Gastroesophageal sphincter (tissue), 3 donors: Measurements from ENCODE around the gene DOCK9.

Experiments
- EP300 ChIP-seq: sonication (generic); formaldehyde crosslinking; IDR thresholded peaks from one replicate; pipeline ENCODE4 v1.6.1; 2017; ENCODE audit warnings: antibody characterized with exemption, mild to moderate bottlenecking
- POLR2AphosphoS5 ChIP-seq: sonication (generic); formaldehyde crosslinking; IDR thresholded peaks from one replicate; pipeline ENCODE4 v1.6.1; 2017; ENCODE audit warnings: antibody characterized with exemption
- TF ChIP-seq, protein P1 (sequence below), 4 experiments: fragments of 200-600 bp in 2 of 4; fragments of 450-650 bp in 2 of 4; sonication (generic) in 1 of 4; IDR thresholded peaks; one replicate each; pipeline ENCODE4 v1.5.1; 2017 to 2019; ENCODE audit warnings: antibody characterized with exemption in 4 of 4, mild to moderate bottlenecking in 2 of 4, moderate library complexity in 2 of 4

DNA sequence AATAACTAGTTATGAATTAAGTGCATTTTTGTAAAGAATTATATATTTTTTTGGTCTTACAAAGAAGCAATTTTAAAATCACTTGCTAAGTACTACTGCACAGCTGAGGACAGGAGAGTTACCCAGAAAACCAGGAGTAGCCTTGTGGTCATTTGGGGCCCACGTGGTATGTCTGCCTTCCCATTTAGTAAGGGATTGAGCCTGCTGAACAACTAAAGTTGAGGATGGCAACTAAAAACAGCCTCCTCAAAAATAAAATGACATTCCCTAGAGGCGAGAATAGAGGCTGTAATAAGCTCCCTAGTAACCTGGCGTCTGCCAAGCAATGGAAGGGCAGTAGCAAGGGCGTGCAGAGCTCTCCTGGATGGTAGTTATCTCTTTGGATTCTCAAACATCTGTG is 36.3 kb downstream of the DOCK9 start:
- TF ChIP-seq, protein P1, sequence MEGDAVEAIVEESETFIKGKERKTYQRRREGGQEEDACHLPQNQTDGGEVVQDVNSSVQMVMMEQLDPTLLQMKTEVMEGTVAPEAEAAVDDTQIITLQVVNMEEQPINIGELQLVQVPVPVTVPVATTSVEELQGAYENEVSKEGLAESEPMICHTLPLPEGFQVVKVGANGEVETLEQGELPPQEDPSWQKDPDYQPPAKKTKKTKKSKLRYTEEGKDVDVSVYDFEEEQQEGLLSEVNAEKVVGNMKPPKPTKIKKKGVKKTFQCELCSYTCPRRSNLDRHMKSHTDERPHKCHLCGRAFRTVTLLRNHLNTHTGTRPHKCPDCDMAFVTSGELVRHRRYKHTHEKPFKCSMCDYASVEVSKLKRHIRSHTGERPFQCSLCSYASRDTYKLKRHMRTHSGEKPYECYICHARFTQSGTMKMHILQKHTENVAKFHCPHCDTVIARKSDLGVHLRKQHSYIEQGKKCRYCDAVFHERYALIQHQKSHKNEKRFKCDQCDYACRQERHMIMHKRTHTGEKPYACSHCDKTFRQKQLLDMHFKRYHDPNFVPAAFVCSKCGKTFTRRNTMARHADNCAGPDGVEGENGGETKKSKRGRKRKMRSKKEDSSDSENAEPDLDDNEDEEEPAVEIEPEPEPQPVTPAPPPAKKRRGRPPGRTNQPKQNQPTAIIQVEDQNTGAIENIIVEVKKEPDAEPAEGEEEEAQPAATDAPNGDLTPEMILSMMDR (IDR thresholded peaks at IDR 0.05) = no peak
- TF ChIP-seq EP300 (no peak), POLR2AphosphoS5 (no peak)
